ENCODE measurements around the gene CCNB1IP1. TPM values are rescaled to one million over a fixed set of nuclear protein-coding genes. Genes with fewer than 3 reads are reported as not detected.
A peak's percentile ranks its signal among the peaks of the same experiment; 100 is the strongest.
"Not testable (repeated sequence)": the region's sequence is repeated elsewhere in the genome, so short reads cannot be mapped to it uniquely, and the experiment has no call there.

Gene CCNB1IP1
- total RNA-seq, 2 experiments from 2014 or later = 39.3 to 43.4 TPM

DNA sequence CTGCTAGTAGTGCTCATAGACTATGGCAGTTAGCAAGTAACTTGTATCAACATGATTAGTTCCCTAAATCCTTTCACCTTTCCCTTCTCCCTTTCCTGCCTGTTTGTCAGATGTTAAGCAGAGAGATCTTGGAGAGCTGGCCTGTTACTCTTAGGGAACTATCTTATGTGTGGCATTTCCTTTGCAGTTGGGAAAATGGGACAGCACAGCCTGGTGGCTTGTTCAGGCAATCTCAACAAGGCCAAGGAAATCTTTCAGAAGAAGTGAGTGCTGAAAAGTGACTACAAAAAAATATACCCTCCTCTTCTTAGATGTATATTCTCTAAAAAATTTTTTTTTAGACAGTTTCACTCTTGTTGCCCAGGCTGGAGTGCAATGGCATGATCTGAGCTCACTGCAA, 17.8 kb upstream of the CCNB1IP1 start:
- no peaks in the 10 kb centered on the region for H3K9me3 Mint-ChIP-seq
- ChIA-PET POLR2A (interaction anchor here (1.5 kb wide), 1 partner anchor 8 kb away, joined by 5 read pairs; the partner anchor contains the start of gene PARP2), CTCF (interaction anchor here (1.1 to 3.5 kb wide), 2 partner anchors 23 to 24 kb away, joined by 3 to 21 read pairs; no protein-coding TSS in a partner anchor)
- H3K36me3 Mint-ChIP-seq (ENCODE audit: low read depth) = peaks cover 67% of the 10 kb centered on the region
- no peak overlapping the region for H3K4me3 Mint-ChIP-seq
- peaks cover 4% of the 10 kb centered on the region for H3K4me1 Mint-ChIP-seq
- no peaks in the 10 kb centered on the region for H3K27me3 Mint-ChIP-seq
- DNase-seq = no peak
- H3K27ac Mint-ChIP-seq = no peak overlapping the region

DNA sequence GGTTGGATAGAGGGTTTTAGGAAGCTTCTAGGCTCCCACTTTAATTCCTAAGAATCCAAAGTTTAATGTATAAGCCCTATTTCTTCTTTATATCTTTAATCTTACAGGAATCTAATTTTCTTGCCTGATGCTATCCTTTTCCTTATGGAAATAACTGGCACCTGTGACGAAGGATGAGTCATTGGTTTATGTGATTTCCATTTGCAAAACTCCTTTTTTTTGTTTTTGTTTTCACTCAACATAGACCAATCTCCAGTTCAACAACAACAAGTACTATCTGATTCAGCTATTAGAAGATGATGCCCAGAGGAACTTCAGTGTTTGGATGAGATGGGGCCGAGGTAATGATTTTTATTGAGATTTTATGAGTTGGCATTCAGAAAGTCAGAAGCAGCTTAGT, 17.2 kb upstream of the CCNB1IP1 start:
- Mint-ChIP-seq H3K4me3 (no peak overlapping the region), H3K27me3 (no peaks in the 10 kb centered on the region), H3K36me3 (ENCODE audit: low read depth) (peaks cover 68% of the 10 kb centered on the region), H3K9me3 (no peaks in the 10 kb centered on the region), H3K27ac (no peak overlapping the region), H3K4me1 (peaks cover 10% of the 10 kb centered on the region)
- POLR2A ChIA-PET = interaction anchor here (1.2 to 1.5 kb wide), 2 partner anchors 105 to 119 kb away, joined by 3 read pairs; partner anchors contain the start of gene PNP
- CTCF ChIA-PET = interaction anchor here (0.7 to 3.5 kb wide), 3 partner anchors 23 to 260 kb away, joined by 3 to 21 read pairs (median 4); partner anchors contain the start of gene TTC5
- DNase-seq = no peak

GRCh38 chr14:20347747-20348146, 14.7 kb upstream of the CCNB1IP1 start:
- no peak overlapping the region for H3K27ac Mint-ChIP-seq
- no peak overlapping the region for H3K4me3 Mint-ChIP-seq
- DNase-seq = no peak
- ChIA-PET POLR2A (no interaction called here), CTCF (interaction anchor here (3.5 kb wide), 1 partner anchor 20 kb away, joined by 21 read pairs; no protein-coding TSS in a partner anchor)
- H3K36me3 Mint-ChIP-seq (ENCODE audit: low read depth) = peaks cover 56% of the 10 kb centered on the region
- H3K27me3 Mint-ChIP-seq = no peaks in the 10 kb centered on the region
- H3K9me3 Mint-ChIP-seq = no peaks in the 10 kb centered on the region
- peaks cover 27% of the 10 kb centered on the region for H3K4me1 Mint-ChIP-seq

DNA sequence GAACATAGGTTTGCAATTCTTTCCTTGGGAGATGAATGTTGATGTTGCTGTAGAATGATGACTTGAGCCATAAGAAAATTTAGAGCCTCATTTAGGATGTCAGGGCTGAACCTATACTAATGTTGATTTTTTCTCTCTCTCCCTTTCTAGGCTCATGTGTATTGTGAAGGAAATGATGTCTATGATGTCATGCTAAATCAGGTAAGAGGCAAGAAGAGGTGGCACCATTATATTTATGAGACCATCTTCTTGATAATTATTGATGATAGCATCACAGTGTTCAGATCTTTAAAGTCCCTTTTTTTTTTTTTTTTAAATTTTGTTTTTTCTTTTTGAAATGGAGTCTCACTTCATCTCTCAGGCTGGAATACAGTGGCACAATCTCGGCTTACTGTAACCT, 13.6 kb upstream of the CCNB1IP1 start:
- Mint-ChIP-seq H3K4me3 (no peak overlapping the region), H3K4me1 (peaks cover 27% of the 10 kb centered on the region), H3K27me3 (no peaks in the 10 kb centered on the region), H3K27ac (no peak overlapping the region), H3K9me3 (no peaks in the 10 kb centered on the region), H3K36me3 (ENCODE audit: low read depth) (peaks cover 46% of the 10 kb centered on the region)
- POLR2A ChIA-PET = no interaction called here
- CTCF ChIA-PET = no interaction called here
- DNase-seq = no peak

DNA sequence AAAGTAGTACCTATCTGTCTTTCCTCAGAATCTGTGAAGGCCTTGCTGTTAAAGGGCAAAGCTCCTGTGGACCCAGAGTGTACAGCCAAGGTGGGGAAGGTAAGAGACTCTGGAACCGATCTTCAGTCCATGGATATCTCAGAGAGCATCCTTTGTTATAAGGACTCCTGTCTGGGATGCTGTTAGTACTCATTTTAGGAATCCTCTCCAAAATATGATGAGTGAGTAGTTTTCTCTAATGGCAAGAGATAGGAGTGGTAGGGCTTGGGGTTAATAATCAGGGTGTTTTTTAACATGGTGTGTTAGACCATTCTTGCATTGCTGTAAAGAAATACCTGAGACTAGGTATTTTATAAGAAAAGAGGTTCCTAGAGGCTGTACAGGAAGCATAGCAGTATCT, 12.3 kb upstream of the CCNB1IP1 start:
- Mint-ChIP-seq H3K27me3 (no peaks in the 10 kb centered on the region), H3K9me3 (no peaks in the 10 kb centered on the region), H3K36me3 (ENCODE audit: low read depth) (peaks cover 36% of the 10 kb centered on the region), H3K27ac (peak overlapping the region; percentile 40), H3K4me1 (peaks cover 27% of the 10 kb centered on the region), H3K4me3 (peak overlapping the region; percentile 9)
- no peak for DNase-seq
- POLR2A ChIA-PET = interaction anchor here (3.6 kb wide), 1 partner anchor 264 kb away, joined by 22 read pairs; no protein-coding TSS in a partner anchor
- CTCF ChIA-PET = interaction anchor here (4.4 kb wide), 1 partner anchor 264 kb away, joined by 29 read pairs; no protein-coding TSS in a partner anchor

GRCh38 chr14:20343862-20344220, 10.8 kb upstream of the CCNB1IP1 start:
- Mint-ChIP-seq H3K36me3 (ENCODE audit: low read depth) (peaks cover 27% of the 10 kb centered on the region), H3K9me3 (no peaks in the 10 kb centered on the region)

GRCh38 chr14:20343092-20343861, 10.2 kb upstream of the CCNB1IP1 start, which contains the start of gene PARP2:
Gene PARP2, plus strand, starts transcription at chr14:20343635. Its CDS starts 7 bp downstream, at chr14:20343642.
- peaks cover 3% of the 10 kb centered on the region for H3K27me3 Mint-ChIP-seq
- POLR2A ChIA-PET = interaction anchor here (0.5 to 5.0 kb wide), 42 partner anchors 8 to 761 kb away, joined by 3 to 144 read pairs (median 4); partner anchors contain the start of genes APEX1, CCNB1IP1, OSGEP and PIP4P1
- peak within 1 kb of the TSS; percentile 84 for H3K27ac Mint-ChIP-seq
- H3K4me3 Mint-ChIP-seq = peak within 1 kb of the TSS; percentile 89
- no peaks in the 10 kb centered on the region for H3K9me3 Mint-ChIP-seq
- peaks cover 23% of the 10 kb centered on the region for H3K4me1 Mint-ChIP-seq
- peaks cover 25% of the 10 kb centered on the region for H3K36me3 Mint-ChIP-seq (ENCODE audit: low read depth)
- peak; percentile 96 for DNase-seq
- CTCF ChIA-PET = interaction anchor here (0.6 to 7.7 kb wide), 22 partner anchors 9 to 339 kb away, joined by 3 to 108 read pairs (median 4); partner anchors contain the start of genes APEX1, CCNB1IP1, OSGEP and PIP4P1

More at GRCh38 chr14:20343862-20344220, 10.8 kb upstream of the CCNB1IP1 start:
- Mint-ChIP-seq H3K27me3 (peaks cover 2% of the 10 kb centered on the region), H3K4me3 (peak overlapping the region; percentile 89), H3K4me1 (peaks cover 23% of the 10 kb centered on the region), H3K27ac (peak overlapping the region; percentile 84)
- POLR2A ChIA-PET = interaction anchor here (0.7 to 5.0 kb wide), 29 partner anchors 7 to 438 kb away, joined by 3 to 144 read pairs (median 5); partner anchors contain the start of genes APEX1, CCNB1IP1, OSGEP and PIP4P1
- DNase-seq = no peak
- CTCF ChIA-PET = interaction anchor here (0.6 to 7.7 kb wide), 14 partner anchors 11 to 339 kb away, joined by 3 to 108 read pairs (median 9); partner anchors contain the start of genes APEX1, CCNB1IP1, OSGEP and PIP4P1

DNA sequence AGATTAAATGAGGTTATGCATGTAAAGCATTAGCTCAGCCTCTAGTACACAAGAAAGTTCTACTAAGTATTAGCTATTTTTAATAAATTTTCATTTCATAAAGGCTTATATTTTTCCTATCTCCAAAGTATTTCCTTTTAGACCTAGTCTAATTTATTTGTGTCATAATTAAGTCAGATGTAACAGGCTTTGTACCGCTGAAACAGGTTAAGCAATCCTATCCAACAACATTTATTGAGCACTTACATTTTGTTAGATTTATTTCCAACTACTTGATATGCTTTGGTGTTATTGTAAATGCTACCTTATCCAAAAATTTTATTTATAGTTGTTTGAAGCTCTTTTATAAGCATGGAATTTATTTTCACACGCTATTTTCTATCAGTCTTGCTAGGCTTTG, 8.6 kb upstream of the CCNB1IP1 start:
- no peaks in the 10 kb centered on the region for H3K9me3 Mint-ChIP-seq
- H3K4me1 Mint-ChIP-seq = peaks cover 23% of the 10 kb centered on the region
- no peak overlapping the region for H3K4me3 Mint-ChIP-seq

GRCh38 chr14:20341032-20341431, 8.0 kb upstream of the CCNB1IP1 start:
- not testable (repeated sequence) for H3K27me3 Mint-ChIP-seq, H3K27ac Mint-ChIP-seq, H3K4me3 Mint-ChIP-seq, H3K9me3 Mint-ChIP-seq, DNase-seq
- ChIA-PET CTCF (interaction anchor here (1.0 to 7.7 kb wide), 6 partner anchors 8 to 268 kb away, joined by 3 to 108 read pairs (median 16); partner anchors contain the start of genes CCNB1IP1, TEP1 and TTC5), POLR2A (interaction anchor here (3.0 to 5.0 kb wide), 5 partner anchors 11 to 342 kb away, joined by 44 to 144 read pairs (median 53); partner anchors contain the start of genes APEX1, CCNB1IP1, OSGEP and PIP4P1)
- Mint-ChIP-seq H3K4me1 (peaks cover 23% of the 10 kb centered on the region), H3K36me3 (ENCODE audit: low read depth) (peaks cover 13% of the 10 kb centered on the region)

More for the DNA sequence above, 8.6 kb upstream of the CCNB1IP1 start:
- ChIA-PET CTCF (interaction anchor here (0.7 to 7.7 kb wide), 10 partner anchors 8 to 341 kb away, joined by 3 to 108 read pairs (median 9); partner anchors contain the start of genes CCNB1IP1, PIP4P1, TEP1 and TTC5), POLR2A (interaction anchor here (2.6 to 5.0 kb wide), 9 partner anchors 12 to 341 kb away, joined by 10 to 144 read pairs (median 44); partner anchors contain the start of genes APEX1, CCNB1IP1, OSGEP and PIP4P1)
- Mint-ChIP-seq H3K27me3 (peaks cover 6% of the 10 kb centered on the region), H3K36me3 (ENCODE audit: low read depth) (peaks cover 16% of the 10 kb centered on the region), H3K27ac (no peak overlapping the region)
- no peak for DNase-seq

- no peaks in the 10 kb centered on the region for H3K9me3 Mint-ChIP-seq
- no peak for DNase-seq
- H3K27ac Mint-ChIP-seq = no peak overlapping the region
- CTCF ChIA-PET = interaction anchor here (0.6 to 2.8 kb wide), 6 partner anchors 8 to 357 kb away, joined by 3 to 29 read pairs (median 3); partner anchors contain the start of gene PARP2
- peaks cover 51% of the 10 kb centered on the region for H3K4me1 Mint-ChIP-seq
- POLR2A ChIA-PET = interaction anchor here (0.6 to 9.5 kb wide), 9 partner anchors 8 to 349 kb away, joined by 3 to 144 read pairs (median 3); partner anchors contain the start of genes APEX1, PARP2, PIP4P1 and PNP
- peaks cover 16% of the 10 kb centered on the region for H3K36me3 Mint-ChIP-seq (ENCODE audit: low read depth)
- H3K4me3 Mint-ChIP-seq = no peak overlapping the region
- peaks cover 5% of the 10 kb centered on the region for H3K27me3 Mint-ChIP-seq
These were observed 938 bp upstream of the CCNB1IP1 start for GRCh38 chr14:20334017-20334416.

GRCh38 chr14:20333494-20333841, 389 bp upstream of the CCNB1IP1 start:
- peak overlapping the region; percentile 99 for H3K4me3 Mint-ChIP-seq
- POLR2A ChIA-PET = interaction anchor here (0.6 to 9.5 kb wide), 9 partner anchors 9 to 350 kb away, joined by 3 to 144 read pairs (median 3); partner anchors contain the start of genes APEX1, PARP2, PIP4P1 and PNP
- H3K4me1 Mint-ChIP-seq = peaks cover 57% of the 10 kb centered on the region

DNA sequence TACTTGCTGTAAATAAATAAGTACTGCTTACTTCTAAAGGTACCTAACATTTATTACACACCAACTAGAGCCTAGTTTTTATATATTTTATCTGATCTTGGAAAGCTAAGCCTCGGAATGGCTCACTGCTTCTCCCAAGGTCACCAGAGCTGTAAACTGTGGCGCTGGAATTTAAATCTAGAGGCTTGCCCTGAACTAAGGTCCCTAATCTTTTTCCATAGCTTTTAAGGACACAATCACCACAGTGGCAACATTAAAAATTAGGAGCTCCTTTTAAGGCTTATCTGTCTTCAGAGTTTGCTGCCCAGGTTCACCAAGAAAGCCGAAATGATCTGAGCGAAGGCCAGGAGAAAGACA, 670 bp downstream of the CCNB1IP1 start:
- peak overlapping the region; percentile 91 for H3K27ac Mint-ChIP-seq
- H3K27me3 Mint-ChIP-seq = no peaks in the 10 kb centered on the region
- POLR2A ChIA-PET = interaction anchor here (0.9 to 9.5 kb wide), 6 partner anchors 10 to 352 kb away, joined by 3 to 144 read pairs (median 6); partner anchors contain the start of genes APEX1, PARP2, PNP and RNASE4
- CTCF ChIA-PET = interaction anchor here (1.3 to 2.8 kb wide), 4 partner anchors 9 to 278 kb away, joined by 4 to 29 read pairs (median 9); partner anchors contain the start of gene PARP2
- H3K4me3 Mint-ChIP-seq = peak overlapping the region; percentile 99
- H3K9me3 Mint-ChIP-seq = no peaks in the 10 kb centered on the region
- DNase-seq = no peak
- peaks cover 66% of the 10 kb centered on the region for H3K4me1 Mint-ChIP-seq
- peaks cover 23% of the 10 kb centered on the region for H3K36me3 Mint-ChIP-seq (ENCODE audit: low read depth)

More at GRCh38 chr14:20333494-20333841, 389 bp upstream of the CCNB1IP1 start:
- peaks cover 4% of the 10 kb centered on the region for H3K27me3 Mint-ChIP-seq
- CTCF ChIA-PET = interaction anchor here (0.6 to 2.8 kb wide), 6 partner anchors 8 to 357 kb away, joined by 3 to 29 read pairs (median 3); partner anchors contain the start of gene PARP2
- DNase-seq = no peak
- peak overlapping the region; percentile 91 for H3K27ac Mint-ChIP-seq
- peaks cover 21% of the 10 kb centered on the region for H3K36me3 Mint-ChIP-seq (ENCODE audit: low read depth)
- H3K9me3 Mint-ChIP-seq = no peaks in the 10 kb centered on the region

All from activated CD4-positive, alpha-beta memory T cell treated with anti-CD3 and anti-CD28 coated beads, Interleukin-2, amount 10 ng/mL, durations not matched to agents 7 days and 5 days (primary cell).